K562 (cell line): ENCODE results near the gene ZNF488. TPM values are rescaled to one million over a fixed set of nuclear protein-coding genes. Genes with fewer than 3 reads are reported as not detected.

Experiments used
- CHCHD3 ChIP-seq: fragments of 250-450 bp; sonication (Bioruptor Pico); IDR thresholded peaks from 2 replicates; pipeline ENCODE4 v2.1.2; 2022; ENCODE audit warnings: mild to moderate bottlenecking
- GTF2A2 ChIP-seq: IDR thresholded peaks from 2 replicates; pipeline ENCODE4 v1.6.1; 2016; ENCODE audit warnings: mild to moderate bottlenecking, missing genetic modification characterization, missing compliant biosample characterization
- KHSRP ChIP-seq: fragments of 450-650 bp; IDR thresholded peaks from 2 replicates; pipeline ENCODE4 v1.6.1; 2017
- MAFF ChIP-seq: IDR thresholded peaks from 2 replicates; pipeline ENCODE4 v1.6.1; 2012; ENCODE audit warnings: low read length, improper control_type of control experiment
- NFATC3 ChIP-seq: fragments of 450-650 bp; IDR thresholded peaks from 2 replicates; pipeline ENCODE4 v1.6.1; 2017; ENCODE audit warnings: mild to moderate bottlenecking
- PRPF4 ChIP-seq: fragments of 200-400 bp; formaldehyde crosslinking; IDR thresholded peaks from one replicate; pipeline ENCODE4 v1.6.1; 2017; ENCODE audit warnings: low read length, low read depth, mild to moderate bottlenecking; ENCODE audit not compliant: insufficient read depth, poor library complexity, severe bottlenecking
- STAT5B ChIP-seq: fragments of 250-450 bp; sonication (Bioruptor Pico); IDR thresholded peaks from 2 replicates; pipeline ENCODE4 v1.8.0; 2021; ENCODE audit warnings: mild to moderate bottlenecking, inconsistent platforms
- TCF7L2 ChIP-seq: fragments of 150-350 bp; IDR thresholded peaks from 2 replicates; pipeline ENCODE4 v1.6.1; 2016; ENCODE audit warnings: low read depth, mild to moderate bottlenecking, low read length, moderate library complexity
- TRIM28 ChIP-seq: fragments of 450-650 bp; IDR thresholded peaks from 2 replicates; pipeline ENCODE4 v1.6.1; 2017
- ZNF41 ChIP-seq: fragments of 250-450 bp; sonication (Bioruptor Pico); conservative IDR thresholded peaks from 2 replicates; pipeline ENCODE4 v1.4.0; 2020; ENCODE audit warnings: mild to moderate bottlenecking
- ZNF695 ChIP-seq: fragments of 450-650 bp; formaldehyde crosslinking; IDR thresholded peaks from 2 replicates; pipeline ENCODE4 v1.4.0; 2020; ENCODE audit warnings: mild to moderate bottlenecking, moderate library complexity
- polyA plus RNA-seq, 8 experiments: library from polyadenylated mRNA; depleted of rRNA in 4 of 8; stranded (reverse) in 5 of 8; unstranded in 3 of 8; fragments of >200 nt; fragmentation: Nextera tagmentation in 2 of 8; fragmentation: Illumina TruSeq in 1 of 8; extraction: Ambion mirVana in 2 of 8; extraction: Trizol in 1 of 8; gene quantifications; 2 replicates each; pipeline versions ENCODE4 v1.2.1 to v1.2.3, GENCODE V29; 2011 to 2014; ENCODE audit warnings: inconsistent platforms in 1 of 8, missing spikeins in 1 of 8
- total RNA-seq, 7 experiments: library from RNA; depleted of rRNA in 6 of 7; stranded (reverse); fragments of >200 nt in 6 of 7; fragmentation: Illumina TruSeq in 2 of 7; extraction: Trizol in 2 of 7; gene quantifications; 2 replicates each; pipeline versions ENCODE4 v1.2.1 to v1.2.3, GENCODE V29; 2011 to 2021; ENCODE audit warnings: low replicate concordance in 1 of 7
- TF ChIP-seq, protein P1 (sequence below): fragments of 450-650 bp; IDR thresholded peaks from 2 replicates; pipeline ENCODE4 v1.6.1; 2016; ENCODE audit warnings: mild to moderate bottlenecking, moderate library complexity
- TF ChIP-seq, protein P2 (sequence below): IDR thresholded peaks from 2 replicates; pipeline ENCODE4 v1.6.1; 2016; ENCODE audit warnings: missing genetic modification characterization, missing compliant biosample characterization
- TF ChIP-seq, protein P3 (sequence below): fragments of 450-650 bp; IDR thresholded peaks from 2 replicates; pipeline ENCODE4 v1.6.1; 2016

ZNF488 gene
- total and polyA plus RNA-seq, 9 of the 15 experiments (the other 6 are each of a cell fraction or from before 2014, with no cell fraction given) = 0.03 to 0.09 (median 0.05) TPM; not detected in 3

DNA sequence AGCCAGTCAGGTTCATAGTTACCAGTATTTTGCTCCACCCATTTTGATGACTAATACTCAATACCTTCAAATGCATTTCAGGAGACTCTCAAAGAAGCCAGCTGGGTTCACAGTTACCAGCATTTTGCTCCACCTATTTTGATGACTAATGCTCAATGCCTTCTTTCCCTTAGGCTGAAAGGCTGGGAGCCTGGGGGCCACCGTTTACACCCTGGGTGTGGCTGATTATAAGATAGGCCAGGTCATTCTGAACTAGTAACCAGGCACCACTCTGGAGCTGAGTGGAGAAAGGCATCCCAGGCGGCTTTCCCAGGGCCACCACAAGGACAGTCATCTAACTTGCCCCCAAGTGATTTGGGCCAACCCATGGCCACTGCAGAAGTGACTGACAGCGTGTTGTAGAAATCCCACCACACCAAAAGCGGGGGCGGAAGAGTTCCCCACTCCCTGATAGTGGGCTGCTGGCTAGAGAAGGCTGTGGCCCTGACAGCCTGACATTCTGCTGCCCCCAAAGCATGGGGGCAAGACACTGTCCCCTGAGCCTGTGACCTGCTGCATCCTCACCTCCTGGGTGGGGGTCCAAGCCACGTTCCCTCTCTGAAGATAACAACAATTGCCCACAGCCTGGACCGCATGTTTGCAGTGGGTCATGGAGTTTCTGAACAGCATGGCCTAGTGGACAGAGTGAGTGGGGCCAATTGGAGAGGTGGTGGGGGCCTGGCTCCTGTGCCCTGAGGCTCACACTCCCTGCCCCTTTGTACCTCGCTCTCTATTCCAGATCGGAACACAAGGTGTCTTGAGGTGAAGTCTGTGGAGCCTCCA lies 23.0 kb upstream of the ZNF488 start (continued):
- TF ChIP-seq, protein P1, sequence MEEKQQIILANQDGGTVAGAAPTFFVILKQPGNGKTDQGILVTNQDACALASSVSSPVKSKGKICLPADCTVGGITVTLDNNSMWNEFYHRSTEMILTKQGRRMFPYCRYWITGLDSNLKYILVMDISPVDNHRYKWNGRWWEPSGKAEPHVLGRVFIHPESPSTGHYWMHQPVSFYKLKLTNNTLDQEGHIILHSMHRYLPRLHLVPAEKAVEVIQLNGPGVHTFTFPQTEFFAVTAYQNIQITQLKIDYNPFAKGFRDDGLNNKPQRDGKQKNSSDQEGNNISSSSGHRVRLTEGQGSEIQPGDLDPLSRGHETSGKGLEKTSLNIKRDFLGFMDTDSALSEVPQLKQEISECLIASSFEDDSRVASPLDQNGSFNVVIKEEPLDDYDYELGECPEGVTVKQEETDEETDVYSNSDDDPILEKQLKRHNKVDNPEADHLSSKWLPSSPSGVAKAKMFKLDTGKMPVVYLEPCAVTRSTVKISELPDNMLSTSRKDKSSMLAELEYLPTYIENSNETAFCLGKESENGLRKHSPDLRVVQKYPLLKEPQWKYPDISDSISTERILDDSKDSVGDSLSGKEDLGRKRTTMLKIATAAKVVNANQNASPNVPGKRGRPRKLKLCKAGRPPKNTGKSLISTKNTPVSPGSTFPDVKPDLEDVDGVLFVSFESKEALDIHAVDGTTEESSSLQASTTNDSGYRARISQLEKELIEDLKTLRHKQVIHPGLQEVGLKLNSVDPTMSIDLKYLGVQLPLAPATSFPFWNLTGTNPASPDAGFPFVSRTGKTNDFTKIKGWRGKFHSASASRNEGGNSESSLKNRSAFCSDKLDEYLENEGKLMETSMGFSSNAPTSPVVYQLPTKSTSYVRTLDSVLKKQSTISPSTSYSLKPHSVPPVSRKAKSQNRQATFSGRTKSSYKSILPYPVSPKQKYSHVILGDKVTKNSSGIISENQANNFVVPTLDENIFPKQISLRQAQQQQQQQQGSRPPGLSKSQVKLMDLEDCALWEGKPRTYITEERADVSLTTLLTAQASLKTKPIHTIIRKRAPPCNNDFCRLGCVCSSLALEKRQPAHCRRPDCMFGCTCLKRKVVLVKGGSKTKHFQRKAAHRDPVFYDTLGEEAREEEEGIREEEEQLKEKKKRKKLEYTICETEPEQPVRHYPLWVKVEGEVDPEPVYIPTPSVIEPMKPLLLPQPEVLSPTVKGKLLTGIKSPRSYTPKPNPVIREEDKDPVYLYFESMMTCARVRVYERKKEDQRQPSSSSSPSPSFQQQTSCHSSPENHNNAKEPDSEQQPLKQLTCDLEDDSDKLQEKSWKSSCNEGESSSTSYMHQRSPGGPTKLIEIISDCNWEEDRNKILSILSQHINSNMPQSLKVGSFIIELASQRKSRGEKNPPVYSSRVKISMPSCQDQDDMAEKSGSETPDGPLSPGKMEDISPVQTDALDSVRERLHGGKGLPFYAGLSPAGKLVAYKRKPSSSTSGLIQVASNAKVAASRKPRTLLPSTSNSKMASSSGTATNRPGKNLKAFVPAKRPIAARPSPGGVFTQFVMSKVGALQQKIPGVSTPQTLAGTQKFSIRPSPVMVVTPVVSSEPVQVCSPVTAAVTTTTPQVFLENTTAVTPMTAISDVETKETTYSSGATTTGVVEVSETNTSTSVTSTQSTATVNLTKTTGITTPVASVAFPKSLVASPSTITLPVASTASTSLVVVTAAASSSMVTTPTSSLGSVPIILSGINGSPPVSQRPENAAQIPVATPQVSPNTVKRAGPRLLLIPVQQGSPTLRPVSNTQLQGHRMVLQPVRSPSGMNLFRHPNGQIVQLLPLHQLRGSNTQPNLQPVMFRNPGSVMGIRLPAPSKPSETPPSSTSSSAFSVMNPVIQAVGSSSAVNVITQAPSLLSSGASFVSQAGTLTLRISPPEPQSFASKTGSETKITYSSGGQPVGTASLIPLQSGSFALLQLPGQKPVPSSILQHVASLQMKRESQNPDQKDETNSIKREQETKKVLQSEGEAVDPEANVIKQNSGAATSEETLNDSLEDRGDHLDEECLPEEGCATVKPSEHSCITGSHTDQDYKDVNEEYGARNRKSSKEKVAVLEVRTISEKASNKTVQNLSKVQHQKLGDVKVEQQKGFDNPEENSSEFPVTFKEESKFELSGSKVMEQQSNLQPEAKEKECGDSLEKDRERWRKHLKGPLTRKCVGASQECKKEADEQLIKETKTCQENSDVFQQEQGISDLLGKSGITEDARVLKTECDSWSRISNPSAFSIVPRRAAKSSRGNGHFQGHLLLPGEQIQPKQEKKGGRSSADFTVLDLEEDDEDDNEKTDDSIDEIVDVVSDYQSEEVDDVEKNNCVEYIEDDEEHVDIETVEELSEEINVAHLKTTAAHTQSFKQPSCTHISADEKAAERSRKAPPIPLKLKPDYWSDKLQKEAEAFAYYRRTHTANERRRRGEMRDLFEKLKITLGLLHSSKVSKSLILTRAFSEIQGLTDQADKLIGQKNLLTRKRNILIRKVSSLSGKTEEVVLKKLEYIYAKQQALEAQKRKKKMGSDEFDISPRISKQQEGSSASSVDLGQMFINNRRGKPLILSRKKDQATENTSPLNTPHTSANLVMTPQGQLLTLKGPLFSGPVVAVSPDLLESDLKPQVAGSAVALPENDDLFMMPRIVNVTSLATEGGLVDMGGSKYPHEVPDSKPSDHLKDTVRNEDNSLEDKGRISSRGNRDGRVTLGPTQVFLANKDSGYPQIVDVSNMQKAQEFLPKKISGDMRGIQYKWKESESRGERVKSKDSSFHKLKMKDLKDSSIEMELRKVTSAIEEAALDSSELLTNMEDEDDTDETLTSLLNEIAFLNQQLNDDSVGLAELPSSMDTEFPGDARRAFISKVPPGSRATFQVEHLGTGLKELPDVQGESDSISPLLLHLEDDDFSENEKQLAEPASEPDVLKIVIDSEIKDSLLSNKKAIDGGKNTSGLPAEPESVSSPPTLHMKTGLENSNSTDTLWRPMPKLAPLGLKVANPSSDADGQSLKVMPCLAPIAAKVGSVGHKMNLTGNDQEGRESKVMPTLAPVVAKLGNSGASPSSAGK = peak; percentile 36; the same call in 1 of the 2 replicates
- TF ChIP-seq PRPF4 (no peak), MAFF (peak; percentile 81), TCF7L2 (no peak), TRIM28 (no peak), GTF2A2 (tag) (no peak), KHSRP (no peak), ZNF695 (CRISPR knock-in tag) (no peak), STAT5B (CRISPR knock-in tag) (no peak), NFATC3 (no peak), CHCHD3 (CRISPR knock-in tag) (no peak), ZNF41 (no peak)
- TF ChIP-seq, protein P2, sequence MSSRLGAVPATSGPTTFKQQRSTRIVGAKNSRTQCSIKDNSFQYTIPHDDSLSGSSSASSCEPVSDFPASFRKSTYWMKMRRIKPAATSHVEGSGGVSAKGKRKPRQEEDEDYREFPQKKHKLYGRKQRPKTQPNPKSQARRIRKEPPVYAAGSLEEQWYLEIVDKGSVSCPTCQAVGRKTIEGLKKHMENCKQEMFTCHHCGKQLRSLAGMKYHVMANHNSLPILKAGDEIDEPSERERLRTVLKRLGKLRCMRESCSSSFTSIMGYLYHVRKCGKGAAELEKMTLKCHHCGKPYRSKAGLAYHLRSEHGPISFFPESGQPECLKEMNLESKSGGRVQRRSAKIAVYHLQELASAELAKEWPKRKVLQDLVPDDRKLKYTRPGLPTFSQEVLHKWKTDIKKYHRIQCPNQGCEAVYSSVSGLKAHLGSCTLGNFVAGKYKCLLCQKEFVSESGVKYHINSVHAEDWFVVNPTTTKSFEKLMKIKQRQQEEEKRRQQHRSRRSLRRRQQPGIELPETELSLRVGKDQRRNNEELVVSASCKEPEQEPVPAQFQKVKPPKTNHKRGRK = no peak
- TF ChIP-seq, protein P3, sequence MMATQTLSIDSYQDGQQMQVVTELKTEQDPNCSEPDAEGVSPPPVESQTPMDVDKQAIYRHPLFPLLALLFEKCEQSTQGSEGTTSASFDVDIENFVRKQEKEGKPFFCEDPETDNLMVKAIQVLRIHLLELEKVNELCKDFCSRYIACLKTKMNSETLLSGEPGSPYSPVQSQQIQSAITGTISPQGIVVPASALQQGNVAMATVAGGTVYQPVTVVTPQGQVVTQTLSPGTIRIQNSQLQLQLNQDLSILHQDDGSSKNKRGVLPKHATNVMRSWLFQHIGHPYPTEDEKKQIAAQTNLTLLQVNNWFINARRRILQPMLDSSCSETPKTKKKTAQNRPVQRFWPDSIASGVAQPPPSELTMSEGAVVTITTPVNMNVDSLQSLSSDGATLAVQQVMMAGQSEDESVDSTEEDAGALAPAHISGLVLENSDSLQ = peak; percentile 77
